Activated CD8-positive, alpha-beta memory T cell treated with anti-CD3 and anti-CD28 coated beads for 36 hours (primary cell): ENCODE results near the gene ST8SIA6. TPM values are rescaled to one million over a fixed set of nuclear protein-coding genes. Genes with fewer than 3 reads are reported as not detected.

ENCODE experiments used
- CTCF ChIA-PET: fragments of 350-600 bp; sonication (Branson Sonifier 250); formaldehyde crosslinking; loops from one replicate; lab custom pipeline; 2021; ENCODE audit warnings: antibody characterized with exemption; lab: Charles Lee
- POLR2A ChIA-PET: fragments of 350-600 bp; sonication (Branson Sonifier 250); formaldehyde crosslinking; loops from one replicate; lab custom pipeline; 2021; ENCODE audit warnings: antibody characterized with exemption; lab: Charles Lee
- total RNA-seq, 2 experiments: library from RNA; stranded (reverse); gene quantifications; one replicate each; pipeline ENCODE4 v1.2.3, GENCODE V29; 2021

ST8SIA6 gene
- total RNA-seq, 2 experiments from 2014 or later = not detected

GRCh38 chr10:17429490-17429889, 24.9 kb downstream of the ST8SIA6 start:
- ChIA-PET POLR2A (no interaction called here), CTCF (interaction anchor here (1.0 to 1.5 kb wide), 2 partner anchors 22 to 85 kb away, joined by 3 to 4 read pairs; no protein-coding TSS in a partner anchor)

GRCh38 chr10:17428351-17429097, 25.9 kb downstream of the ST8SIA6 start:
- ChIA-PET POLR2A (no interaction called here), CTCF (interaction anchor here (1.0 to 1.5 kb wide), 3 partner anchors 16 to 84 kb away, joined by 3 to 4 read pairs (median 3); no protein-coding TSS in a partner anchor)

- ChIA-PET CTCF (interaction anchor here (1.2 kb wide), 1 partner anchor 15 kb away, joined by 3 read pairs; no protein-coding TSS in a partner anchor), POLR2A (no interaction called here)
Measured at GRCh38 chr10:17427666-17428350, 26.6 kb downstream of the ST8SIA6 start.

GRCh38 chr10:17427201-17427600, 27.2 kb downstream of the ST8SIA6 start:
- CTCF ChIA-PET = interaction anchor here (1.2 kb wide), 1 partner anchor 19 kb away, joined by 4 read pairs; no protein-coding TSS in a partner anchor
- POLR2A ChIA-PET = no interaction called here

- ChIA-PET CTCF (interaction anchor here (1.2 kb wide), 1 partner anchor 18 kb away, joined by 4 read pairs; no protein-coding TSS in a partner anchor), POLR2A (no interaction called here)
Measured at GRCh38 chr10:17426263-17426750, 28.1 kb downstream of the ST8SIA6 start.

- ChIA-PET CTCF (interaction anchor here (1.2 kb wide), 1 partner anchor 18 kb away, joined by 4 read pairs; no protein-coding TSS in a partner anchor), POLR2A (no interaction called here)
Measured at GRCh38 chr10:17425584-17426262, 28.7 kb downstream of the ST8SIA6 start.

GRCh38 chr10:17423632-17424186, 30.7 kb downstream of the ST8SIA6 start:
- ChIA-PET CTCF (no interaction called here), POLR2A (no interaction called here)

GRCh38 chr10:17422931-17423330, 31.5 kb downstream of the ST8SIA6 start:
- POLR2A ChIA-PET = no interaction called here
- CTCF ChIA-PET = no interaction called here

GRCh38 chr10:17418249-17418648, 36.1 kb downstream of the ST8SIA6 start:
- POLR2A ChIA-PET = no interaction called here
- CTCF ChIA-PET = interaction anchor here (1.0 kb wide), 1 partner anchor 29 kb away, joined by 3 read pairs; no protein-coding TSS in a partner anchor

GRCh38 chr10:17416442-17417211, 37.8 kb downstream of the ST8SIA6 start:
- ChIA-PET CTCF (no interaction called here), POLR2A (no interaction called here)

GRCh38 chr10:17415046-17415658, 39.2 kb downstream of the ST8SIA6 start:
- ChIA-PET CTCF (interaction anchor here (0.6 to 0.7 kb wide), 2 partner anchors 23 to 24 kb away, joined by 3 read pairs; no protein-coding TSS in a partner anchor), POLR2A (no interaction called here)

GRCh38 chr10:17414484-17414883, 39.9 kb downstream of the ST8SIA6 start:
- POLR2A ChIA-PET = no interaction called here
- CTCF ChIA-PET = no interaction called here

GRCh38 chr10:17413876-17414275, 40.5 kb downstream of the ST8SIA6 start:
- CTCF ChIA-PET = no interaction called here

GRCh38 chr10:17412323-17412722, 42.1 kb downstream of the ST8SIA6 start:
- ChIA-PET POLR2A (no interaction called here), CTCF (interaction anchor here (0.6 to 1.0 kb wide), 2 partner anchors 16 to 652 kb away, joined by 3 to 4 read pairs; no protein-coding TSS in a partner anchor)

More at GRCh38 chr10:17413876-17414275, 40.5 kb downstream of the ST8SIA6 start:
- POLR2A ChIA-PET = no interaction called here

GRCh38 chr10:17410907-17411306, 43.5 kb downstream of the ST8SIA6 start:
- POLR2A ChIA-PET = no interaction called here

GRCh38 chr10:17409170-17409733, 45.1 kb downstream of the ST8SIA6 start:
- ChIA-PET CTCF (interaction anchor here (0.7 kb wide), 1 partner anchor 36 kb away, joined by 5 read pairs; no protein-coding TSS in a partner anchor), POLR2A (no interaction called here)

More at GRCh38 chr10:17410907-17411306, 43.5 kb downstream of the ST8SIA6 start:
- CTCF ChIA-PET = no interaction called here

GRCh38 chr10:17407047-17407446, 47.3 kb downstream of the ST8SIA6 start:
- ChIA-PET CTCF (interaction anchor here (1.3 kb wide), 1 partner anchor 22 kb away, joined by 4 read pairs; no protein-coding TSS in a partner anchor), POLR2A (interaction anchor here (0.5 kb wide), 1 partner anchor 10 kb away, joined by 6 read pairs; no protein-coding TSS in a partner anchor)
